ENCODE measurements around the gene LRIG1.

Gene LRIG1

GRCh38 chr3:66472313-66473134 is 28.3 kb downstream of the LRIG1 start:
- Histone ChIP-seq H3K4me3 (replicated peaks; ENCODE audit: low read depth, low read length) (peak overlapping the region; percentile 37), H3K27me3 (replicated peaks; ENCODE audit: control insufficient read depth, insufficient read depth, low read length) (no peaks in the 10 kb centered on the region), H3K36me3 (ENCODE audit: control insufficient read depth, insufficient read depth, low read length) (no peaks in the 10 kb centered on the region)
- peak; percentile 68 for DNase-seq (ENCODE audit: extremely low read depth, insufficient read length)
- no peak for TF ChIP-seq CTCF (IDR thresholded peaks at IDR 0.05; ENCODE audit: insufficient read depth, low read length, poor library complexity, severe bottlenecking)

GRCh38 chr3:66470956-66471686 is 29.7 kb downstream of the LRIG1 start:
- no peak for DNase-seq (ENCODE audit: extremely low read depth, insufficient read length)
- TF ChIP-seq CTCF (IDR thresholded peaks at IDR 0.05; ENCODE audit: insufficient read depth, low read length, poor library complexity, severe bottlenecking) = no peak
- Histone ChIP-seq H3K27me3 (replicated peaks; ENCODE audit: control insufficient read depth, insufficient read depth, low read length) (no peaks in the 10 kb centered on the region), H3K4me3 (replicated peaks; ENCODE audit: low read depth, low read length) (no peak overlapping the region), H3K36me3 (ENCODE audit: control insufficient read depth, insufficient read depth, low read length) (no peaks in the 10 kb centered on the region)

GRCh38 chr3:66470285-66470684 is 30.5 kb downstream of the LRIG1 start:
- no peaks in the 10 kb centered on the region for H3K27me3 ChIP-seq (replicated peaks; ENCODE audit: control insufficient read depth, insufficient read depth, low read length)
- no peak overlapping the region for H3K4me3 ChIP-seq (replicated peaks; ENCODE audit: low read depth, low read length)
- no peak for DNase-seq (ENCODE audit: extremely low read depth, insufficient read length)
- no peaks in the 10 kb centered on the region for H3K36me3 ChIP-seq (ENCODE audit: control insufficient read depth, insufficient read depth, low read length)
- TF ChIP-seq CTCF (IDR thresholded peaks at IDR 0.05; ENCODE audit: insufficient read depth, low read length, poor library complexity, severe bottlenecking) = no peak

GRCh38 chr3:66469220-66469640 is 31.6 kb downstream of the LRIG1 start:
- Histone ChIP-seq H3K4me3 (replicated peaks; ENCODE audit: low read depth, low read length) (peak overlapping the region; percentile 53), H3K36me3 (ENCODE audit: control insufficient read depth, insufficient read depth, low read length) (no peaks in the 10 kb centered on the region), H3K27me3 (replicated peaks; ENCODE audit: control insufficient read depth, insufficient read depth, low read length) (no peaks in the 10 kb centered on the region)
- peak; percentile 82 for DNase-seq (ENCODE audit: extremely low read depth, insufficient read length)
- TF ChIP-seq CTCF (IDR thresholded peaks at IDR 0.05; ENCODE audit: insufficient read depth, low read length, poor library complexity, severe bottlenecking) = no peak

GRCh38 chr3:66467996-66468735 is 32.7 kb downstream of the LRIG1 start:
- no peak for DNase-seq (ENCODE audit: extremely low read depth, insufficient read length)
- TF ChIP-seq CTCF (IDR thresholded peaks at IDR 0.05; ENCODE audit: insufficient read depth, low read length, poor library complexity, severe bottlenecking) = no peak
- no peaks in the 10 kb centered on the region for H3K36me3 ChIP-seq (ENCODE audit: control insufficient read depth, insufficient read depth, low read length)
- no peaks in the 10 kb centered on the region for H3K27me3 ChIP-seq (replicated peaks; ENCODE audit: control insufficient read depth, insufficient read depth, low read length)
- H3K4me3 ChIP-seq (replicated peaks; ENCODE audit: low read depth, low read length) = peak overlapping the region; percentile 53

All from GM06990 (cell line).